H9 (cell line): ENCODE measurements around the gene XAGE1A. TPM values are rescaled to one million over a fixed set of nuclear protein-coding genes. Genes with fewer than 3 reads are reported as not detected.
"Not testable (repeated sequence)": the region's sequence is repeated elsewhere in the genome, so short reads cannot be mapped to it uniquely, and the experiment has no call there.

Experiments used
- DNase-seq: peaks from one replicate; pipeline ENCODE4 v3.0.0-alpha.2; 2017
- H2AFZ ChIP-seq: one replicate; pipeline ENCODE4 v1.6.1; 2013; ENCODE audit warnings: mild to moderate bottlenecking, low read length, control low read depth, moderate library complexity
- H2AK5ac ChIP-seq: 2 replicates; pipeline ENCODE4 v1.6.1; 2013; ENCODE audit warnings: low read length, control low read depth, mixed read lengths; ENCODE audit not compliant: insufficient read length
- H2BK120ac ChIP-seq: one replicate; pipeline ENCODE4 v1.6.1; 2013; ENCODE audit warnings: low read depth, mild to moderate bottlenecking, low read length, control low read depth, inconsistent platforms; ENCODE audit not compliant: poor library complexity, severe bottlenecking
- H2BK12ac ChIP-seq: 2 replicates; pipeline ENCODE4 v1.6.1; 2013; ENCODE audit warnings: low read length, control low read depth, mixed read lengths, low read depth; ENCODE audit not compliant: insufficient read length
- H2BK15ac ChIP-seq: 2 replicates; pipeline ENCODE4 v1.6.1; 2013; ENCODE audit warnings: low read depth, low read length, control low read depth
- H2BK20ac ChIP-seq: one replicate; pipeline ENCODE4 v1.6.1; 2013; ENCODE audit warnings: low read depth, mild to moderate bottlenecking, low read length, control low read depth, inconsistent platforms; ENCODE audit not compliant: poor library complexity, severe bottlenecking
- H2BK5ac ChIP-seq: 2 replicates; pipeline ENCODE4 v1.6.1; 2013; ENCODE audit warnings: low read length, control low read depth, mixed read lengths; ENCODE audit not compliant: insufficient read length
- H3K14ac ChIP-seq: 2 replicates; pipeline ENCODE4 v1.6.1; 2013; ENCODE audit warnings: low read length, control low read depth; ENCODE audit not compliant: insufficient read depth
- H3K18ac ChIP-seq: 2 replicates; pipeline ENCODE4 v1.6.1; 2013; ENCODE audit warnings: low read depth, mild to moderate bottlenecking, mixed read lengths, low read length, control low read depth; ENCODE audit not compliant: insufficient read length
- H3K23ac ChIP-seq: 2 replicates; pipeline ENCODE4 v1.6.1; 2013; ENCODE audit warnings: low read length, control low read depth, mixed read lengths, low read depth; ENCODE audit not compliant: insufficient read length
- H3K23me2 ChIP-seq: 2 replicates; pipeline ENCODE4 v1.6.1; 2013; ENCODE audit warnings: low read depth, mild to moderate bottlenecking, mixed read lengths, low read length, control low read depth; ENCODE audit not compliant: insufficient read length, poor library complexity, severe bottlenecking
- H3K27ac ChIP-seq: 2 replicates; pipeline ENCODE4 v1.5.1; 2013; ENCODE audit warnings: low read length, control low read depth, mixed read lengths, low read depth; ENCODE audit not compliant: insufficient read length
- H3K27me3 ChIP-seq: 2 replicates; pipeline ENCODE4 v1.6.1; 2013; ENCODE audit warnings: low read length, control low read depth, inconsistent platforms; ENCODE audit not compliant: insufficient read depth
- H3K4ac ChIP-seq: 2 replicates; pipeline ENCODE4 v1.6.1; 2013; ENCODE audit warnings: low read depth, mild to moderate bottlenecking, control low read depth, inconsistent platforms, low read length, moderate library complexity
- H3K4me1 ChIP-seq: 2 replicates; pipeline ENCODE4 v1.6.1; 2013; ENCODE audit warnings: low read length, control low read depth, inconsistent platforms; ENCODE audit not compliant: insufficient read depth
- H3K4me2 ChIP-seq: 2 replicates; pipeline ENCODE4 v1.6.1; 2013; ENCODE audit warnings: low read length, control low read depth, mixed read lengths; ENCODE audit not compliant: insufficient read length, insufficient read depth
- H3K56ac ChIP-seq: 2 replicates; pipeline ENCODE4 v1.6.1; 2013; ENCODE audit warnings: low read depth, mild to moderate bottlenecking, mixed read lengths, low read length, control low read depth; ENCODE audit not compliant: insufficient read length
- H3K79me1 ChIP-seq: 2 replicates; pipeline ENCODE4 v1.6.1; 2013; ENCODE audit warnings: low read depth, mild to moderate bottlenecking, moderate library complexity, low read length, control low read depth, inconsistent platforms; ENCODE audit not compliant: insufficient read depth, poor library complexity, severe bottlenecking
- H3K79me2 ChIP-seq: 2 replicates; pipeline ENCODE4 v1.6.1; 2013; ENCODE audit warnings: low read length, control low read depth, inconsistent platforms; ENCODE audit not compliant: insufficient read depth
- H3K9ac ChIP-seq: 2 replicates; pipeline ENCODE4 v1.6.1; 2013; ENCODE audit warnings: low read length, control low read depth, mixed read lengths; ENCODE audit not compliant: insufficient read length; ENCODE audit errors: extremely low read depth
- H3K9me3 ChIP-seq: one replicate; pipeline ENCODE4 v1.6.1; 2013; ENCODE audit warnings: low read depth, low read length, inconsistent platforms; ENCODE audit not compliant: control insufficient read depth
- H3T11ph ChIP-seq: one replicate; pipeline ENCODE4 v1.6.1; 2013; ENCODE audit warnings: mild to moderate bottlenecking, low read length, control low read depth, inconsistent platforms
- H4K20me1 ChIP-seq: one replicate; pipeline ENCODE4 v1.6.1; 2013; ENCODE audit not compliant: control insufficient read depth, insufficient read length, insufficient read depth
- H4K5ac ChIP-seq: 2 replicates; pipeline ENCODE4 v1.6.1; 2013; ENCODE audit warnings: low read depth, mild to moderate bottlenecking, mixed read lengths, low read length, control low read depth; ENCODE audit not compliant: insufficient read length
- H4K8ac ChIP-seq: replicated peaks from 2 replicates; pipeline ENCODE4 v1.6.1; 2013; ENCODE audit warnings: low read length, control low read depth, mixed read lengths, low read depth; ENCODE audit not compliant: insufficient read length
- H4K91ac ChIP-seq: 2 replicates; pipeline ENCODE4 v1.6.1; 2013; ENCODE audit warnings: low read depth, mild to moderate bottlenecking, moderate library complexity, mixed read lengths, low read length, control low read depth; ENCODE audit not compliant: insufficient read length
- H3K27ac Mint-ChIP-seq, 3 experiments: 2 replicates in 2 of 3; 3 replicates in 1 of 3; pipeline ENCODE4 v1.8.0; 2020 to 2021; ENCODE audit warnings: mixed read lengths in 3 of 3, mild to moderate bottlenecking in 1 of 3, moderate library complexity in 1 of 3
- H3K27me3 Mint-ChIP-seq: 2 replicates; pipeline ENCODE4 v1.8.0; 2021; ENCODE audit warnings: low read depth, mild to moderate bottlenecking, moderate library complexity, mixed read lengths
- H3K36me3 Mint-ChIP-seq, 3 experiments: 2 replicates in 2 of 3; 3 replicates in 1 of 3; pipeline ENCODE4 v1.8.0; 2020 to 2021; ENCODE audit warnings: low read depth in 3 of 3, mixed read lengths in 3 of 3; ENCODE audit not compliant: insufficient read depth in 1 of 3
- H3K4me1 Mint-ChIP-seq, 2 experiments: 2 replicates each; pipeline ENCODE4 v1.8.0; 2020; ENCODE audit warnings: mixed read lengths in 2 of 2
- H3K4me3 Mint-ChIP-seq, 2 experiments: 2 replicates in 1 of 2; 3 replicates in 1 of 2; pipeline ENCODE4 v1.8.0; 2020 to 2021; ENCODE audit warnings: mild to moderate bottlenecking in 2 of 2, mixed read lengths in 2 of 2, moderate library complexity in 1 of 2
- H3K9me3 Mint-ChIP-seq, 2 experiments: 2 replicates in 1 of 2; 3 replicates in 1 of 2; pipeline ENCODE4 v1.8.0; 2020; ENCODE audit warnings: mild to moderate bottlenecking in 2 of 2, mixed read lengths in 2 of 2, moderate library complexity in 1 of 2
- WGBS: extraction: QIAGEN DNeasy Blood & Tissue Kit; methylation state at CpG from one replicate; pipeline ENCODE4 v1.1.7; 2013; ENCODE audit warnings: missing lambda C conversion rate, low lambda C conversion rate, mixed read lengths; ENCODE audit not compliant: insufficient read length; ENCODE audit errors: extremely low coverage; 5-methylcytosine and 5-hydroxymethylcytosine counted together
- long read RNA-seq: library from polyadenylated mRNA; unstranded; transcript quantifications from one replicate; pipeline ENCODE4 v2.0.0, GENCODE V29; 2020
- total RNA-seq: library from RNA; stranded (reverse); gene quantifications from 2 replicates; pipeline ENCODE4 v1.2.1, GENCODE V29; 2021

XAGE1A gene, protein sequence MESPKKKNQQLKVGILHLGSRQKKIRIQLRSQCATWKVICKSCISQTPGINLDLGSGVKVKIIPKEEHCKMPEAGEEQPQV
- total RNA-seq = not detected in 2 replicates
- long read RNA-seq = 0 reads

DNA sequence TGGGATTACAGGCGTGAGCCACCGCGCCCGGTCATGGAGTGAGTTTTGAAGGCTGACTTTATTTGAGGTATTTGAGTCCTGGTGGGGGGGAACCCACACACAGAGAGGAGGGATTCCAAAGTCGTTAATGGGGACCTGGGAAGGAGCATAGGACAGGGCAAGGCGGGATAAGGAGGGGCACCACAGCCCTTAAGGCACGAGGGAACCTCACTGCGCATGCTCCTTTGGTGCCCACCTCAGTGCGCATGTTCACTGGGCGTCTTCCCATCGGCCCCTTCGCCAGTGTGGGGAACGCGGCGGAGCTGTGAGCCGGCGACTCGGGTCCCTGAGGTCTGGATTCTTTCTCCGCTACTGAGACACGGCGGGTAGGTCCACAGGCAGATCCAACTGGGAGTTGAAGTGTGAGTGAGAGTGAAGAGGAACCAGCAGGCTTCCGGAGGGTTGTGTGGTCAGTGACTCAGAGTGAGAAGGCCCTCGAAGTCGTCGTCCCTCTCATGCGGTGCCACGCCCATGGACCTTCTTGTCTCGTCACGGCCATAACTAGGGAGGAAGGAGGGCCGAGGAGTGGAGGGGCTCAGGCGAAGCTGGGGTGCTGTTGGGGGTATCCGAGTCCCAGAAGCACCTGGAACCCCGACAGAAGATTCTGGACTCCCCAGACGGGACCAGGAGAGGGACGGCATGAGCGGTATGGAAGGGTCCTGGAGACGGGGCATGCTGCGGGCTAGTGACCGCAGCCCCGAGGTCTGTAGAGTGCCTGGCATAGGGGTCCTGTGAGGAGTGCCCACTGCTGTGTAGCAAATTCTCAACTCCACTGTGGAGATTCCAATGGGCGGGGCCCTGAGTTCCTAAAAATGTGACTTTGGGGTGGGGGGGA, at the start of gene XAGE1A:
Gene XAGE1A (plus strand): TSS at position 264 of the 874 bp plus-strand sequence. CDS start 1,554 bp downstream, outside the sequence.
- not testable (repeated sequence) for H2AFZ ChIP-seq, H3K4me2 ChIP-seq, H3K27me3 ChIP-seq, H3K79me2 ChIP-seq, H2BK20ac ChIP-seq, H3K4me3 Mint-ChIP-seq, H3K4me1 Mint-ChIP-seq, H3K4ac ChIP-seq, H3K18ac ChIP-seq, H3K27ac Mint-ChIP-seq, H3K79me1 ChIP-seq, H4K20me1 ChIP-seq, H3K4me1 ChIP-seq, H2AK5ac ChIP-seq, H2BK120ac ChIP-seq, H3K27me3 Mint-ChIP-seq, H3K23ac ChIP-seq, H3K9me3 ChIP-seq, H4K91ac ChIP-seq, H3K9me3 Mint-ChIP-seq, H4K8ac ChIP-seq, H3K23me2 ChIP-seq, H3K14ac ChIP-seq, H2BK5ac ChIP-seq, H3K9ac ChIP-seq, H2BK12ac ChIP-seq, H3K36me3 Mint-ChIP-seq, H4K5ac ChIP-seq, DNase-seq, H3T11ph ChIP-seq, H3K27ac ChIP-seq, H2BK15ac ChIP-seq, H3K56ac ChIP-seq
- no CpG with 5 or more reads among the region's 41 CpGs for WGBS

- not testable (repeated sequence) for H3K79me1 ChIP-seq, H3K27ac Mint-ChIP-seq, H3K4me3 Mint-ChIP-seq
These were observed 43.6 kb upstream of the XAGE1A start for GRCh38 chrX:52452031-52452430.

More at GRCh38 chrX:52452031-52452430, 43.6 kb upstream of the XAGE1A start:
- H3K23ac ChIP-seq, H2BK15ac ChIP-seq, H3K9ac ChIP-seq, H3K27ac ChIP-seq, H3K14ac ChIP-seq, H3K4me1 Mint-ChIP-seq, H2BK20ac ChIP-seq, H3K27me3 Mint-ChIP-seq, H3K9me3 ChIP-seq, H4K8ac ChIP-seq, H3K4me2 ChIP-seq, DNase-seq, H4K20me1 ChIP-seq, H2AFZ ChIP-seq, H3K4me1 ChIP-seq, H2BK5ac ChIP-seq, H3K23me2 ChIP-seq, H3K36me3 Mint-ChIP-seq, H2BK12ac ChIP-seq, H4K5ac ChIP-seq, H3K4ac ChIP-seq, H3T11ph ChIP-seq, H3K79me2 ChIP-seq, H2AK5ac ChIP-seq, H3K27me3 ChIP-seq, H3K18ac ChIP-seq, H3K56ac ChIP-seq, H2BK120ac ChIP-seq, H4K91ac ChIP-seq: not testable (repeated sequence)
- WGBS = no CpG with 5 or more reads among the region's 3 CpGs
- peaks cover 48 to 49% of the 10 kb centered on the region in 2 experiments for H3K9me3 Mint-ChIP-seq
